ENCODE results near the gene ERCC6.
A peak's percentile ranks its signal among the peaks of the same experiment; 100 is the strongest.

ERCC6 gene

GRCh38 chr10:49516216-49516970, 22.5 kb downstream of the ERCC6 start:
- Histone ChIP-seq H3K36me3 (ENCODE audit: control insufficient read depth in 1 of 2, insufficient read depth in 2 of 2, low read depth in 1 of 2, low read length in 2 of 2) (peaks cover 11 to 72% of the 10 kb centered on the region in 2 experiments), H3K9me3 (ENCODE audit: control insufficient read depth, low read length) (no peaks in the 10 kb centered on the region), H3K18ac (ENCODE audit: low read depth in 1 of 2, low read length in 2 of 2) (no peak overlapping the region), H2AK5ac (ENCODE audit: low read length, severe bottlenecking) (no peak overlapping the region), H3K27ac (ENCODE audit: low read length, poor library complexity, severe bottlenecking) (no peak overlapping the region), H3K4me1 (ENCODE audit: control insufficient read depth, insufficient read depth, low read depth, low read length) (no peaks in the 10 kb centered on the region), H3K79me1 (replicated peaks; ENCODE audit: low read length, poor library complexity, severe bottlenecking) (peaks cover 24% of the 10 kb centered on the region), H2BK120ac (ENCODE audit: low read depth, low read length) (no peak overlapping the region), H3K4me3 (ENCODE audit: insufficient read depth in 1 of 2, low read depth in 1 of 2, low read length in 2 of 2) (no peak overlapping the region), H2BK5ac (ENCODE audit: low read depth, low read length, poor library complexity, severe bottlenecking) (no peak overlapping the region), H3K14ac (ENCODE audit: low read length in 2 of 2) (no peak overlapping the region), H2BK15ac (ENCODE audit: low read depth, poor library complexity, severe bottlenecking) (no peak overlapping the region), H3K23ac (ENCODE audit: low read length in 2 of 2) (no peak overlapping the region), H2AFZ (ENCODE audit: low read depth, low read length) (no peak overlapping the region), H3K4ac (ENCODE audit: low read depth in 1 of 2, low read length in 2 of 2) (no peak overlapping the region), H3K9ac (ENCODE audit: low read length) (no peak overlapping the region), H4K91ac (ENCODE audit: low read length) (no peak overlapping the region), H4K8ac (ENCODE audit: low read length) (no peak overlapping the region), H2BK12ac (ENCODE audit: low read length in 2 of 2) (no peak overlapping the region), H3K27me3 (ENCODE audit: control insufficient read depth in 1 of 2, insufficient read depth in 1 of 2, low read length in 2 of 2) (no peaks in the 10 kb centered on the region), H3K4me2 (ENCODE audit: low read length, poor library complexity, severe bottlenecking) (no peak overlapping the region)
- 98% methylated on average over 16 of the region's 16 CpGs for WGBS
- DNase-seq = no peak

- Histone ChIP-seq H3K18ac (ENCODE audit: low read depth in 1 of 2, low read length in 2 of 2) (no peak overlapping the region), H3K27ac (ENCODE audit: low read length, poor library complexity, severe bottlenecking) (no peak overlapping the region), H2BK5ac (ENCODE audit: low read depth, low read length, poor library complexity, severe bottlenecking) (no peak overlapping the region), H3K4me2 (ENCODE audit: low read length, poor library complexity, severe bottlenecking) (no peak overlapping the region), H3K4me3 (ENCODE audit: insufficient read depth in 1 of 2, low read depth in 1 of 2, low read length in 2 of 2) (no peak overlapping the region), H2BK120ac (ENCODE audit: low read depth, low read length) (no peak overlapping the region), H3K79me1 (replicated peaks; ENCODE audit: low read length, poor library complexity, severe bottlenecking) (peaks cover 18% of the 10 kb centered on the region), H3K9ac (ENCODE audit: low read length) (no peak overlapping the region), H2BK15ac (ENCODE audit: low read depth, poor library complexity, severe bottlenecking) (no peak overlapping the region), H3K27me3 (ENCODE audit: control insufficient read depth in 1 of 2, insufficient read depth in 1 of 2, low read length in 2 of 2) (no peaks in the 10 kb centered on the region), H3K36me3 (ENCODE audit: control insufficient read depth in 1 of 2, insufficient read depth in 2 of 2, low read depth in 1 of 2, low read length in 2 of 2) (peaks cover 3 to 51% of the 10 kb centered on the region in 2 experiments), H4K91ac (ENCODE audit: low read length) (no peak overlapping the region), H3K9me3 (ENCODE audit: control insufficient read depth, low read length) (no peaks in the 10 kb centered on the region), H3K14ac (ENCODE audit: low read length in 2 of 2) (no peak overlapping the region), H3K4me1 (ENCODE audit: control insufficient read depth, insufficient read depth, low read depth, low read length) (no peaks in the 10 kb centered on the region), H3K4ac (ENCODE audit: low read depth in 1 of 2, low read length in 2 of 2) (no peak overlapping the region), H4K8ac (ENCODE audit: low read length) (no peak overlapping the region), H2AFZ (ENCODE audit: low read depth, low read length) (no peak overlapping the region), H2AK5ac (ENCODE audit: low read length, severe bottlenecking) (no peak overlapping the region), H3K23ac (ENCODE audit: low read length in 2 of 2) (no peak overlapping the region), H2BK12ac (ENCODE audit: low read length in 2 of 2) (no peak overlapping the region)
- DNase-seq = peak; percentile 42
- 100% methylated on average over 1 of the region's 4 CpGs for WGBS
Measured at GRCh38 chr10:49512121-49512809, 26.7 kb downstream of the ERCC6 start.

GRCh38 chr10:49509771-49510303, 29.1 kb downstream of the ERCC6 start:
- Histone ChIP-seq H3K27ac (ENCODE audit: low read length, poor library complexity, severe bottlenecking) (no peak overlapping the region), H3K4ac (ENCODE audit: low read depth in 1 of 2, low read length in 2 of 2) (no peak overlapping the region), H4K8ac (ENCODE audit: low read length) (no peak overlapping the region), H3K14ac (ENCODE audit: low read length in 2 of 2) (no peak overlapping the region), H4K91ac (ENCODE audit: low read length) (no peak overlapping the region), H3K9ac (ENCODE audit: low read length) (no peak overlapping the region), H3K4me1 (ENCODE audit: control insufficient read depth, insufficient read depth, low read depth, low read length) (no peaks in the 10 kb centered on the region), H2AK5ac (ENCODE audit: low read length, severe bottlenecking) (no peak overlapping the region), H3K27me3 (ENCODE audit: control insufficient read depth in 1 of 2, insufficient read depth in 1 of 2, low read length in 2 of 2) (no peaks in the 10 kb centered on the region), H3K9me3 (ENCODE audit: control insufficient read depth, low read length) (no peaks in the 10 kb centered on the region), H3K23ac (ENCODE audit: low read length in 2 of 2) (no peak overlapping the region), H2AFZ (ENCODE audit: low read depth, low read length) (no peak overlapping the region), H3K4me2 (ENCODE audit: low read length, poor library complexity, severe bottlenecking) (no peak overlapping the region), H3K79me1 (replicated peaks; ENCODE audit: low read length, poor library complexity, severe bottlenecking) (peaks cover 16% of the 10 kb centered on the region), H3K4me3 (ENCODE audit: insufficient read depth in 1 of 2, low read depth in 1 of 2, low read length in 2 of 2) (no peak overlapping the region), H3K36me3 (ENCODE audit: control insufficient read depth in 1 of 2, insufficient read depth in 2 of 2, low read depth in 1 of 2, low read length in 2 of 2) (peaks cover 3 to 39% of the 10 kb centered on the region in 2 experiments), H2BK12ac (ENCODE audit: low read length in 2 of 2) (no peak overlapping the region), H3K18ac (ENCODE audit: low read depth in 1 of 2, low read length in 2 of 2) (no peak overlapping the region), H2BK15ac (ENCODE audit: low read depth, poor library complexity, severe bottlenecking) (no peak overlapping the region), H2BK120ac (ENCODE audit: low read depth, low read length) (no peak overlapping the region), H2BK5ac (ENCODE audit: low read depth, low read length, poor library complexity, severe bottlenecking) (no peak overlapping the region)
- DNase-seq = no peak
- 87% methylated on average over 2 of the region's 4 CpGs for WGBS

- H3K14ac ChIP-seq (ENCODE audit: low read length in 2 of 2) = no peak overlapping the region
- H3K4me3 ChIP-seq (ENCODE audit: insufficient read depth in 1 of 2, low read depth in 1 of 2, low read length in 2 of 2) = no peak overlapping the region
- H4K91ac ChIP-seq (ENCODE audit: low read length) = no peak overlapping the region
- H3K9me3 ChIP-seq (ENCODE audit: control insufficient read depth, low read length) = no peaks in the 10 kb centered on the region
- no peak overlapping the region for H2BK5ac ChIP-seq (ENCODE audit: low read depth, low read length, poor library complexity, severe bottlenecking)
- H3K18ac ChIP-seq (ENCODE audit: low read depth in 1 of 2, low read length in 2 of 2) = no peak overlapping the region
- H3K27me3 ChIP-seq (ENCODE audit: control insufficient read depth in 1 of 2, insufficient read depth in 1 of 2, low read length in 2 of 2) = no peaks in the 10 kb centered on the region
- no peak overlapping the region for H3K9ac ChIP-seq (ENCODE audit: low read length)
- H3K79me1 ChIP-seq (replicated peaks; ENCODE audit: low read length, poor library complexity, severe bottlenecking) = peaks cover 16% of the 10 kb centered on the region
- no peak overlapping the region for H3K4ac ChIP-seq (ENCODE audit: low read depth in 1 of 2, low read length in 2 of 2)
- no peak overlapping the region for H2BK15ac ChIP-seq (ENCODE audit: low read depth, poor library complexity, severe bottlenecking)
- no peak overlapping the region for H2AK5ac ChIP-seq (ENCODE audit: low read length, severe bottlenecking)
- no peaks in the 10 kb centered on the region for H3K4me1 ChIP-seq (ENCODE audit: control insufficient read depth, insufficient read depth, low read depth, low read length)
- H3K36me3 ChIP-seq (ENCODE audit: control insufficient read depth in 1 of 2, insufficient read depth in 2 of 2, low read depth in 1 of 2, low read length in 2 of 2) = peaks cover 3 to 41% of the 10 kb centered on the region in 2 experiments
- H2BK120ac ChIP-seq (ENCODE audit: low read depth, low read length) = no peak overlapping the region
- peak overlapping the region in 1 of 2 experiments; percentile 31 for H3K23ac ChIP-seq (ENCODE audit: low read length in 2 of 2)
- no peak overlapping the region for H2AFZ ChIP-seq (ENCODE audit: low read depth, low read length)
- no peak for DNase-seq
- no peak overlapping the region for H2BK12ac ChIP-seq (ENCODE audit: low read length in 2 of 2)
- H4K8ac ChIP-seq (ENCODE audit: low read length) = no peak overlapping the region
- 92% methylated on average over 2 of the region's 4 CpGs for WGBS
- H3K4me2 ChIP-seq (ENCODE audit: low read length, poor library complexity, severe bottlenecking) = no peak overlapping the region
- no peak overlapping the region for H3K27ac ChIP-seq (ENCODE audit: low read length, poor library complexity, severe bottlenecking)
Measured at GRCh38 chr10:49508654-49509053, 30.3 kb downstream of the ERCC6 start.
